ENCODE data around the gene ERC1. TPM values are rescaled to one million over a fixed set of nuclear protein-coding genes. Genes with fewer than 3 reads are reported as not detected.
"Not testable (repeated sequence)": the region's sequence is repeated elsewhere in the genome, so short reads cannot be mapped to it uniquely, and the experiment has no call there.

Gene ERC1
- total RNA-seq, 1 donor from 2014 or later: 82.2 TPM

GRCh38 chr12:1328391-1328790 is 337.4 kb downstream of the ERC1 start:
- H3K36me3 Mint-ChIP-seq (ENCODE audit: unreplicated experiment): peaks cover 10% of the 10 kb centered on the region
- no peak for TF ChIP-seq CTCF (IDR thresholded peaks at IDR 0.05; ENCODE audit: partially characterized antibody, unreplicated experiment)
- H3K27me3 Mint-ChIP-seq (ENCODE audit: unreplicated experiment): peaks cover 1% of the 10 kb centered on the region
- H3K4me1 Mint-ChIP-seq (ENCODE audit: low read depth, unreplicated experiment): no peaks in the 10 kb centered on the region
- H3K27ac Mint-ChIP-seq (ENCODE audit: unreplicated experiment): no peak overlapping the region
- H3K9me3 Mint-ChIP-seq (ENCODE audit: unreplicated experiment): peaks cover 3% of the 10 kb centered on the region
- no peak overlapping the region for H3K4me3 Mint-ChIP-seq (ENCODE audit: unreplicated experiment)
- no peak for DNase-seq

- Mint-ChIP-seq H3K9me3 (ENCODE audit: unreplicated experiment) (peaks cover 3% of the 10 kb centered on the region), H3K4me1 (ENCODE audit: low read depth, unreplicated experiment) (no peaks in the 10 kb centered on the region), H3K4me3 (ENCODE audit: unreplicated experiment) (no peak overlapping the region), H3K36me3 (ENCODE audit: unreplicated experiment) (peaks cover 22% of the 10 kb centered on the region), H3K27me3 (ENCODE audit: unreplicated experiment) (peaks cover 1% of the 10 kb centered on the region), H3K27ac (ENCODE audit: unreplicated experiment) (no peak overlapping the region)
- TF ChIP-seq CTCF (IDR thresholded peaks at IDR 0.05; ENCODE audit: partially characterized antibody, unreplicated experiment): no peak
- no peak for DNase-seq
These were observed 338.9 kb downstream of the ERC1 start for GRCh38 chr12:1329784-1330476.

GRCh38 chr12:1330477-1330827 is 339.4 kb downstream of the ERC1 start:
- H3K9me3 Mint-ChIP-seq (ENCODE audit: unreplicated experiment): peaks cover 6% of the 10 kb centered on the region
- peaks cover 1% of the 10 kb centered on the region for H3K27me3 Mint-ChIP-seq (ENCODE audit: unreplicated experiment)
- H3K4me3 Mint-ChIP-seq (ENCODE audit: unreplicated experiment): no peak overlapping the region

GRCh38 chr12:1332327-1332726 is 341.3 kb downstream of the ERC1 start:
- no peak overlapping the region for H3K27ac Mint-ChIP-seq (ENCODE audit: unreplicated experiment)
- H3K36me3 Mint-ChIP-seq (ENCODE audit: unreplicated experiment): peaks cover 27% of the 10 kb centered on the region
- no peak overlapping the region for H3K4me3 Mint-ChIP-seq (ENCODE audit: unreplicated experiment)
- H3K4me1 Mint-ChIP-seq (ENCODE audit: low read depth, unreplicated experiment): no peaks in the 10 kb centered on the region
- DNase-seq: no peak
- TF ChIP-seq CTCF (IDR thresholded peaks at IDR 0.05; ENCODE audit: partially characterized antibody, unreplicated experiment): no peak
- H3K9me3 Mint-ChIP-seq (ENCODE audit: unreplicated experiment): peaks cover 6% of the 10 kb centered on the region
- peaks cover 1% of the 10 kb centered on the region for H3K27me3 Mint-ChIP-seq (ENCODE audit: unreplicated experiment)

More at GRCh38 chr12:1330477-1330827, 339.4 kb downstream of the ERC1 start:
- peaks cover 25% of the 10 kb centered on the region for H3K36me3 Mint-ChIP-seq (ENCODE audit: unreplicated experiment)
- H3K4me1 Mint-ChIP-seq (ENCODE audit: low read depth, unreplicated experiment): no peaks in the 10 kb centered on the region
- no peak for TF ChIP-seq CTCF (IDR thresholded peaks at IDR 0.05; ENCODE audit: partially characterized antibody, unreplicated experiment)
- DNase-seq: no peak
- H3K27ac Mint-ChIP-seq (ENCODE audit: unreplicated experiment): no peak overlapping the region

- H3K4me1 Mint-ChIP-seq (ENCODE audit: low read depth, unreplicated experiment): no peaks in the 10 kb centered on the region
- H3K4me3 Mint-ChIP-seq (ENCODE audit: unreplicated experiment): no peak overlapping the region
- peaks cover 3% of the 10 kb centered on the region for H3K9me3 Mint-ChIP-seq (ENCODE audit: unreplicated experiment)
- peaks cover 2% of the 10 kb centered on the region for H3K27me3 Mint-ChIP-seq (ENCODE audit: unreplicated experiment)
- TF ChIP-seq CTCF (IDR thresholded peaks at IDR 0.05; ENCODE audit: partially characterized antibody, unreplicated experiment): no peak
- no peak for DNase-seq
- H3K36me3 Mint-ChIP-seq (ENCODE audit: unreplicated experiment): peaks cover 17% of the 10 kb centered on the region
- H3K27ac Mint-ChIP-seq (ENCODE audit: unreplicated experiment): no peak overlapping the region
These were observed 347.6 kb downstream of the ERC1 start for GRCh38 chr12:1338483-1339177.

GRCh38 chr12:1339178-1339541 is 348.1 kb downstream of the ERC1 start:
- not testable (repeated sequence) for H3K27ac Mint-ChIP-seq (ENCODE audit: unreplicated experiment); H3K9me3 Mint-ChIP-seq (ENCODE audit: unreplicated experiment); H3K4me1 Mint-ChIP-seq (ENCODE audit: low read depth, unreplicated experiment); DNase-seq; H3K4me3 Mint-ChIP-seq (ENCODE audit: unreplicated experiment); H3K27me3 Mint-ChIP-seq (ENCODE audit: unreplicated experiment)
- peaks cover 13% of the 10 kb centered on the region for H3K36me3 Mint-ChIP-seq (ENCODE audit: unreplicated experiment)

Measured in glutamatergic neuron (in vitro differentiated cells).